ENCODE results near the gene UBE2K.
A peak's percentile ranks its signal among the peaks of the same experiment; 100 is the strongest.

- TF ChIP-seq CTCF (IDR thresholded peaks at IDR 0.05 in 2 of 3, conservative IDR thresholded peaks at IDR 0.05 in 1 of 3; ENCODE audit: control insufficient read depth in 2 of 3, extremely low read depth in 1 of 3, insufficient read depth in 1 of 3, low read depth in 3 of 3, low read length in 3 of 3) (no peak), SUPT20H (IDR thresholded peaks at IDR 0.05; ENCODE audit: borderline replicate concordance, control insufficient read depth, low read depth, low read length) (no peak), POLR2A (IDR thresholded peaks at IDR 0.05; ENCODE audit: low read depth, low read length) (no peak), SKIL (IDR thresholded peaks at IDR 0.05; ENCODE audit: low read depth, poor library complexity, severe bottlenecking) (no peak), EZH2 (IDR thresholded peaks at IDR 0.05; ENCODE audit: borderline replicate concordance, control insufficient read depth, low read depth, low read length) (no peak), REST (IDR thresholded peaks at IDR 0.05; ENCODE audit: low read depth, low read length) (no peak), NKRF (conservative IDR thresholded peaks at IDR 0.05) (no peak), ATF3 (IDR thresholded peaks at IDR 0.05; ENCODE audit: borderline replicate concordance, extremely low read depth, low read depth, low read length) (no peak), HDGF (IDR thresholded peaks at IDR 0.05) (no peak), MTA2 (IDR thresholded peaks at IDR 0.05; ENCODE audit: low read depth) (0 out of 2 replicates have a peak, but pooled peaks have one; percentile 15), ZNF622 (IDR thresholded peaks at IDR 0.05) (no peak)
These were observed 10.9 kb upstream of the UBE2K start for GRCh38 chr4:39687014-39687413.
